Activated gamma-delta T cell treated with Interleukin-2 at 50 U/mL for 16 hours (primary cell): Measurements from ENCODE around the gene OR4M2.
A peak's percentile ranks its signal among the peaks of the same experiment; 100 is the strongest.
"Not testable (repeated sequence)": the region's sequence is repeated elsewhere in the genome, so short reads cannot be mapped to it uniquely, and the experiment has no call there.

Source experiments
- DNase-seq: peaks from one replicate; pipeline ENCODE4 v3.0.0-alpha.2; 2020

Gene OR4M2

DNA sequence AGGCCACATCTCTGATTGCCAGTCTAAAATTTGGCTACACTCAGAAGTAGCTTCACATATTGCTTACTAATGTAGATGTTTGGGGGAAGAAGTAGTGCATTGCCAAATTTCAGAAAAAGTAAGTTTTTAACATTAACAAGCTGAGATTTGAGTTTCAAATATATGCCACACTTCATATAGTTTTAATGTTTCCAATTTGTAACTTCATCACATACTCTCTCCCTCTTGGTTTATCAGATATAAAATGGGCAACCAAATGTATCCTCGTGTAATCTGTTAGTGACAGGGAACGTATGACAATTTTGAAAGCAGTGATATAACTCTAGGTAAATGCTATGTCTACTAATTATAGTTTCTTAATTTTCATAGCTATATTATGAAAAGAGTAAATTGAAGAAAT, at the start of gene OR4M2:
Gene OR4M2, plus strand, starts transcription at position 301 of the 400 bp plus-strand sequence. Its CDS starts 98 bp downstream, at position 399.
- DNase-seq: not testable (repeated sequence)

GRCh38 chr15:22069267-22069666, 11.1 kb upstream of the OR4M2 start:
- not testable (repeated sequence) for DNase-seq

GRCh38 chr15:22081386-22081785, 1.1 kb downstream of the OR4M2 start:
- not testable (repeated sequence) for DNase-seq

GRCh38 chr15:22098616-22099253, 18.4 kb downstream of the OR4M2 start:
- peak; percentile 0 for DNase-seq

- DNase-seq: not testable (repeated sequence)
Observed at GRCh38 chr15:22099289-22099891, 19.1 kb downstream of the OR4M2 start.

- not testable (repeated sequence) for DNase-seq
Observed at GRCh38 chr15:22122033-22122432, 41.7 kb downstream of the OR4M2 start.
